ENCODE results near the gene OR4X1.

- no peak for TF ChIP-seq CTCF (IDR thresholded peaks at IDR 0.05; ENCODE audit: low read depth, low read length)
- TF ChIP-seq EZH2phosphoT487 (IDR thresholded peaks at IDR 0.05; ENCODE audit: low read depth), result no peak
Observed at GRCh38 chr11:48261600-48261999, 2.1 kb upstream of the OR4X1 start.
